ENCODE data around the gene VGF. TPM values are rescaled to one million over a fixed set of nuclear protein-coding genes. Genes with fewer than 3 reads are reported as not detected.
"Not testable (repeated sequence)": the region's sequence is repeated elsewhere in the genome, so short reads cannot be mapped to it uniquely, and the experiment has no call there.

VGF gene
- total RNA-seq, 4 donors from 2014 or later, result not detected

DNA sequence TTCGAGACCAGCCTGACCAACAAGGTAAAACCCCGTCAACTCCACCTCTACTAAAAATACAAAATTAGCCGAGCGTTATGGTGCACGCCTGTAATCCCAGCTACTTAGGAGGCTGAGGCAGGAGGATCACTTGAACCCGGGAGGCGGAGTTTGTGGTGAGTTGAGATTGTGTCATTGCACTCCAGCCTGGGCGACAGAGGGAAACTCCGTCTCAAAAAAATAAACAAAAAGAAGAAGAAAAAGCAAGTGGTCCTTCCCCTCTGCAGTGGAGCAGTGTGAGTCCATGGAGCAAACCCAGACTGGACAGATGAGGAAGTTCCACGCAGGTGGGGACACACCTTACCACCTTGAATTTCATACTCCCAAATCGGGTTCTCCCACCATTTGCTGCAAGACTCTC lies 51.5 kb downstream of the VGF start:
- TF ChIP-seq, protein P1, sequence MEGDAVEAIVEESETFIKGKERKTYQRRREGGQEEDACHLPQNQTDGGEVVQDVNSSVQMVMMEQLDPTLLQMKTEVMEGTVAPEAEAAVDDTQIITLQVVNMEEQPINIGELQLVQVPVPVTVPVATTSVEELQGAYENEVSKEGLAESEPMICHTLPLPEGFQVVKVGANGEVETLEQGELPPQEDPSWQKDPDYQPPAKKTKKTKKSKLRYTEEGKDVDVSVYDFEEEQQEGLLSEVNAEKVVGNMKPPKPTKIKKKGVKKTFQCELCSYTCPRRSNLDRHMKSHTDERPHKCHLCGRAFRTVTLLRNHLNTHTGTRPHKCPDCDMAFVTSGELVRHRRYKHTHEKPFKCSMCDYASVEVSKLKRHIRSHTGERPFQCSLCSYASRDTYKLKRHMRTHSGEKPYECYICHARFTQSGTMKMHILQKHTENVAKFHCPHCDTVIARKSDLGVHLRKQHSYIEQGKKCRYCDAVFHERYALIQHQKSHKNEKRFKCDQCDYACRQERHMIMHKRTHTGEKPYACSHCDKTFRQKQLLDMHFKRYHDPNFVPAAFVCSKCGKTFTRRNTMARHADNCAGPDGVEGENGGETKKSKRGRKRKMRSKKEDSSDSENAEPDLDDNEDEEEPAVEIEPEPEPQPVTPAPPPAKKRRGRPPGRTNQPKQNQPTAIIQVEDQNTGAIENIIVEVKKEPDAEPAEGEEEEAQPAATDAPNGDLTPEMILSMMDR (IDR thresholded peaks at IDR 0.05 in 4 of 5, conservative IDR thresholded peaks at IDR 0.05 in 1 of 5), result no peak
- TF ChIP-seq POLR2A (IDR thresholded peaks at IDR 0.05), result no peak
- no peak for ATAC-seq
- intact Hi-C loops (cut with DNase I; ENCODE audit: low total_unique reads) (no loop called here), in situ Hi-C loops (cut with MboI; ENCODE audit: low sequenced_read_pairs in 4 of 4) (no loop called here)
- Histone ChIP-seq H3K27me3 (no peaks in the 10 kb centered on the region), H3K4me1 (peaks cover 11 to 14% of the 10 kb centered on the region in 2 donors), H3K9me3 (no peaks in the 10 kb centered on the region), H3K36me3 (no peaks in the 10 kb centered on the region), H3K27ac (peak overlapping the region in 1 of 4 donors; percentile 23), H3K4me3 (no peak overlapping the region)
- DNase-seq, result no peak

DNA sequence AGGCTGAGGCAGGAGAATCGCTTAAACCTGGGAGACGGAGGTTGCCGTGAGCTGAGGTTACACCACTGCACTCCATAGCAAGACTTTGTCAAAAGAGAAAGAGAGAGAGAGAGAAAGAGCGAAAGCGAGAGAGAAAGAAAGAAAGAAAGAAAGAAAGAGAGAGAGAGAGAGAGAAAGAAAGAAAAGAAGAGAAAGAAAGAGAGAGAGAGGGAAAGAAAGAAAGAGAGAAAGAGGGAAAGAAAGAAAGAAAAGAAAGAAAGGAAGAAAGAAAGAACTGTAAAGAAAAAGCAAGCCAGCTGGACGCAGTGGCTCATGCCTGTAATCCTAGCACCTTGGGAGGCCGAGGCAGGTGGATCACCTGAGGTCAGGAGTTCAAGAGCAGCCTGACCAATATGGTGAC lies 52.2 kb downstream of the VGF start:
- peak overlapping the region in 3 of 4 donors; percentile 67 to 82 (median 73) for H3K27ac ChIP-seq
- in situ Hi-C loops (cut with MboI; ENCODE audit: low sequenced_read_pairs in 4 of 4); H3K4me3 ChIP-seq; H3K27me3 ChIP-seq; ATAC-seq; H3K36me3 ChIP-seq; DNase-seq; intact Hi-C loops (cut with DNase I; ENCODE audit: low total_unique reads); H3K9me3 ChIP-seq: not testable (repeated sequence)
- H3K4me1 ChIP-seq, result peaks cover 16 to 18% of the 10 kb centered on the region in 2 donors

Small RNA genes within 50 kb of the gene (microRNA-seq; reads per million reads assigned to microRNA genes)
- gene MIR4653 (ENCODE audit: borderline replicate concordance in 2 of 2), result 0 reads per million in 2 donors

Other genes starting within 250 kb of the VGF start
- gene MUC3A, start 216.0 kb downstream of the VGF start, total RNA-seq, result under 1 TPM in 3 of 4 donors, not detected in 1; 0.04 to 0.71 (median 0.32) TPM
- 1 to 10 TPM in 1 of 4 donors, not detected in 3; 1.4 TPM for gene MUC12, start 196.0 kb downstream of the VGF start, total RNA-seq
- gene MUC17, start 145.5 kb downstream of the VGF start, total RNA-seq, result under 1 TPM in 1 of 4 donors, not detected in 3; 0.05 TPM
- 10 to 100 TPM in 1 of 4 donors, 1 to 10 TPM in 3; 4.2 to 11.4 (median 6.9) TPM for gene TRIM56, start 80.1 kb downstream of the VGF start, total RNA-seq
- gene SERPINE1, start 38.5 kb downstream of the VGF start, total RNA-seq, result 10 to 100 TPM in 3 of 4 donors, 1 to 10 TPM in 1; 5.9 to 21.7 (median 12.3) TPM
- gene AP1S1, start 11.1 kb downstream of the VGF start, total RNA-seq, result 10 to 100 TPM in 3 of 4 donors, 1 to 10 TPM in 1; 5.5 to 24.4 (median 15.6) TPM
- not detected for gene NAT16, start 14.7 kb upstream of the VGF start, total RNA-seq
- not detected for gene MOGAT3, start 35.5 kb upstream of the VGF start, total RNA-seq
- 10 to 100 TPM in 3 of 4 donors, 1 to 10 TPM in 1; 8.2 to 24.2 (median 15.5) TPM for gene PLOD3, start 52.0 kb upstream of the VGF start, total RNA-seq
- gene ZNHIT1, start 52.6 kb upstream of the VGF start, total RNA-seq, result 10 to 100 TPM; 66.7 to 83.9 (median 71.9) TPM
- gene CLDN15, start 72.2 kb upstream of the VGF start, total RNA-seq, result 1 to 10 TPM in 3 of 4 donors, under 1 TPM in 1; 0.87 to 3.2 (median 1.4) TPM
- gene FIS1, start 79.5 kb upstream of the VGF start, total RNA-seq, result 100 to 1,000 TPM; 319 to 467 (median 364) TPM
- gene IFT22, start 156.2 kb upstream of the VGF start, total RNA-seq, result 10 to 100 TPM; 13.4 to 32.3 (median 28.9) TPM
- gene COL26A1, start 197.3 kb upstream of the VGF start, total RNA-seq, result not detected

Measured in gastrocnemius medialis (tissue), 4 donors.